Lower leg skin (tissue), 3 donors: ENCODE measurements around the gene TMEM269.

Experiments
- CTCF ChIP-seq, 3 donors: fragments of 450-650 bp; IDR thresholded peaks; one replicate each; pipeline ENCODE4 v1.5.1; 2016; ENCODE audit warnings: antibody characterized with exemption in 3 of 3, mild to moderate bottlenecking in 3 of 3, moderate library complexity in 2 of 3
- POLR2A ChIP-seq, 2 donors: fragments of 450-650 bp; IDR thresholded peaks; one replicate each; pipeline ENCODE4 v1.6.1; 2016 to 2017; ENCODE audit warnings: antibody characterized with exemption in 2 of 2, mild to moderate bottlenecking in 1 of 2, moderate library complexity in 1 of 2

GRCh38 chr1:42821690-42822089 is 36.9 kb downstream of the TMEM269 start:
- no peak for TF ChIP-seq CTCF (IDR thresholded peaks at IDR 0.05)
- no peak for TF ChIP-seq POLR2A (IDR thresholded peaks at IDR 0.05)
